ENCODE results near the gene DAND5. TPM values are rescaled to one million over a fixed set of nuclear protein-coding genes. Genes with fewer than 3 reads are reported as not detected.

The DAND5 gene
- total RNA-seq, 3 donors from 2014 or later, result not detected

GRCh38 chr19:12987781-12988180 lies 18.4 kb downstream of the DAND5 start:
- no peaks in the 10 kb centered on the region for H3K27me3 Mint-ChIP-seq (ENCODE audit: low read depth)
- no peaks in the 10 kb centered on the region for H3K9me3 Mint-ChIP-seq
- H3K4me3 Mint-ChIP-seq, result no peak overlapping the region
- ATAC-seq (no peak), DNase-seq (no peak)
- H3K36me3 Mint-ChIP-seq (ENCODE audit: insufficient read depth), result no peaks in the 10 kb centered on the region
- H3K4me1 Mint-ChIP-seq (ENCODE audit: low read depth), result peaks cover 5% of the 10 kb centered on the region

GRCh38 chr19:12990431-12990830 lies 21.1 kb downstream of the DAND5 start:
- H3K4me1 Mint-ChIP-seq (ENCODE audit: low read depth), result peaks cover 5% of the 10 kb centered on the region
- H3K9me3 Mint-ChIP-seq, result no peaks in the 10 kb centered on the region
- H3K27me3 Mint-ChIP-seq (ENCODE audit: low read depth), result peaks cover 7% of the 10 kb centered on the region
- H3K36me3 Mint-ChIP-seq (ENCODE audit: insufficient read depth), result no peaks in the 10 kb centered on the region
- DNase-seq (no peak), ATAC-seq (no peak)
- H3K4me3 Mint-ChIP-seq, result no peak overlapping the region

GRCh38 chr19:12990853-12991252 lies 21.5 kb downstream of the DAND5 start:
- Mint-ChIP-seq H3K9me3 (no peaks in the 10 kb centered on the region), H3K4me1 (ENCODE audit: low read depth) (peaks cover 5% of the 10 kb centered on the region), H3K4me3 (no peak overlapping the region), H3K27me3 (ENCODE audit: low read depth) (peaks cover 7% of the 10 kb centered on the region), H3K36me3 (ENCODE audit: insufficient read depth) (no peaks in the 10 kb centered on the region)
- ATAC-seq (no peak), DNase-seq (no peak)

- DNase-seq, result no peak
- H3K9me3 Mint-ChIP-seq, result no peaks in the 10 kb centered on the region
- no peak for ATAC-seq
- H3K36me3 Mint-ChIP-seq (ENCODE audit: insufficient read depth), result no peaks in the 10 kb centered on the region
- no peak overlapping the region for H3K4me3 Mint-ChIP-seq
- peaks cover 7% of the 10 kb centered on the region for H3K27me3 Mint-ChIP-seq (ENCODE audit: low read depth)
- peaks cover 8% of the 10 kb centered on the region for H3K4me1 Mint-ChIP-seq (ENCODE audit: low read depth)
Measured at GRCh38 chr19:12991296-12991695, 21.9 kb downstream of the DAND5 start.

- no peaks in the 10 kb centered on the region for H3K9me3 Mint-ChIP-seq
- H3K27me3 Mint-ChIP-seq (ENCODE audit: low read depth), result peaks cover 7% of the 10 kb centered on the region
- ATAC-seq (no peak), DNase-seq (no peak)
- H3K4me1 Mint-ChIP-seq (ENCODE audit: low read depth), result peaks cover 9% of the 10 kb centered on the region
- no peak overlapping the region for H3K4me3 Mint-ChIP-seq
- H3K36me3 Mint-ChIP-seq (ENCODE audit: insufficient read depth), result no peaks in the 10 kb centered on the region
Measured at GRCh38 chr19:12992729-12993128, 23.4 kb downstream of the DAND5 start.

GRCh38 chr19:12993562-12993961 lies 24.2 kb downstream of the DAND5 start:
- H3K4me1 Mint-ChIP-seq (ENCODE audit: low read depth), result peaks cover 9% of the 10 kb centered on the region
- no peak for ATAC-seq
- peaks cover 7% of the 10 kb centered on the region for H3K27me3 Mint-ChIP-seq (ENCODE audit: low read depth)
- H3K9me3 Mint-ChIP-seq, result no peaks in the 10 kb centered on the region
- no peak for DNase-seq
- no peaks in the 10 kb centered on the region for H3K36me3 Mint-ChIP-seq (ENCODE audit: insufficient read depth)
- no peak overlapping the region for H3K4me3 Mint-ChIP-seq

- Mint-ChIP-seq H3K4me3 (peak within 1 kb of the TSS; percentile 82), H3K9me3 (no peaks in the 10 kb centered on the region), H3K27me3 (ENCODE audit: low read depth) (peaks cover 7% of the 10 kb centered on the region), H3K4me1 (ENCODE audit: low read depth) (peaks cover 9% of the 10 kb centered on the region), H3K36me3 (ENCODE audit: insufficient read depth) (no peaks in the 10 kb centered on the region)
- DNase-seq (peak; percentile 69), ATAC-seq (peak; percentile 68 to 69)
Measured at GRCh38 chr19:12994701-12995595, 25.6 kb downstream of the DAND5 start, which contains the start of gene NFIX. TSS of gene NFIX (plus strand) at chr19:12995475. CDS start at chr19:12995838, 363 bp downstream.

- peaks cover 9% of the 10 kb centered on the region for H3K4me1 Mint-ChIP-seq (ENCODE audit: low read depth)
- DNase-seq, result no peak
- ATAC-seq, result peak; percentile 28 to 39
- no peaks in the 10 kb centered on the region for H3K9me3 Mint-ChIP-seq
- H3K36me3 Mint-ChIP-seq (ENCODE audit: insufficient read depth), result no peaks in the 10 kb centered on the region
- peaks cover 7% of the 10 kb centered on the region for H3K27me3 Mint-ChIP-seq (ENCODE audit: low read depth)
- H3K4me3 Mint-ChIP-seq, result peak overlapping the region; percentile 79
Measured at GRCh38 chr19:12995596-12996405, 26.4 kb downstream of the DAND5 start.

GRCh38 chr19:12996406-12997094 lies 27.2 kb downstream of the DAND5 start:
- peaks cover 9% of the 10 kb centered on the region for H3K4me1 Mint-ChIP-seq (ENCODE audit: low read depth)
- H3K9me3 Mint-ChIP-seq, result no peaks in the 10 kb centered on the region
- DNase-seq (no peak), ATAC-seq (no peak)
- H3K4me3 Mint-ChIP-seq, result peak overlapping the region; percentile 47
- no peaks in the 10 kb centered on the region for H3K36me3 Mint-ChIP-seq (ENCODE audit: insufficient read depth)
- peaks cover 7% of the 10 kb centered on the region for H3K27me3 Mint-ChIP-seq (ENCODE audit: low read depth)

GRCh38 chr19:12997179-12997966 lies 28.0 kb downstream of the DAND5 start:
- DNase-seq (no peak), ATAC-seq (no peak)
- Mint-ChIP-seq H3K27me3 (ENCODE audit: low read depth) (peaks cover 7% of the 10 kb centered on the region), H3K4me1 (ENCODE audit: low read depth) (peaks cover 9% of the 10 kb centered on the region), H3K9me3 (no peaks in the 10 kb centered on the region), H3K36me3 (ENCODE audit: insufficient read depth) (no peaks in the 10 kb centered on the region), H3K4me3 (peak overlapping the region; percentile 47)

- no peaks in the 10 kb centered on the region for H3K9me3 Mint-ChIP-seq
- peaks cover 10% of the 10 kb centered on the region for H3K27me3 Mint-ChIP-seq (ENCODE audit: low read depth)
- ATAC-seq (no peak), DNase-seq (no peak)
- H3K4me3 Mint-ChIP-seq, result no peak overlapping the region
- H3K4me1 Mint-ChIP-seq (ENCODE audit: low read depth), result peaks cover 9% of the 10 kb centered on the region
- H3K36me3 Mint-ChIP-seq (ENCODE audit: insufficient read depth), result no peaks in the 10 kb centered on the region
Measured at GRCh38 chr19:12997967-12998940, 28.9 kb downstream of the DAND5 start.

- Mint-ChIP-seq H3K9me3 (no peaks in the 10 kb centered on the region), H3K4me3 (no peak overlapping the region), H3K4me1 (ENCODE audit: low read depth) (peaks cover 1% of the 10 kb centered on the region), H3K36me3 (ENCODE audit: insufficient read depth) (no peaks in the 10 kb centered on the region), H3K27me3 (ENCODE audit: low read depth) (peaks cover 3% of the 10 kb centered on the region)
- no peak for ATAC-seq
- DNase-seq, result no peak
Measured at GRCh38 chr19:13001166-13001501, 31.8 kb downstream of the DAND5 start.

Measured in activated T-cell treated with anti-CD3 and anti-CD28 coated beads, Interleukin-2, amount 50 U/mL, for 4 hours (primary cell).